ENCODE data around the gene POLR3A. TPM values are rescaled to one million over a fixed set of nuclear protein-coding genes. Genes with fewer than 3 reads are reported as not detected.
A peak's percentile ranks its signal among the peaks of the same experiment; 100 is the strongest.

Gene POLR3A
- total RNA-seq, 2 donors from 2014 or later = 17.5 to 18.7 TPM

DNA sequence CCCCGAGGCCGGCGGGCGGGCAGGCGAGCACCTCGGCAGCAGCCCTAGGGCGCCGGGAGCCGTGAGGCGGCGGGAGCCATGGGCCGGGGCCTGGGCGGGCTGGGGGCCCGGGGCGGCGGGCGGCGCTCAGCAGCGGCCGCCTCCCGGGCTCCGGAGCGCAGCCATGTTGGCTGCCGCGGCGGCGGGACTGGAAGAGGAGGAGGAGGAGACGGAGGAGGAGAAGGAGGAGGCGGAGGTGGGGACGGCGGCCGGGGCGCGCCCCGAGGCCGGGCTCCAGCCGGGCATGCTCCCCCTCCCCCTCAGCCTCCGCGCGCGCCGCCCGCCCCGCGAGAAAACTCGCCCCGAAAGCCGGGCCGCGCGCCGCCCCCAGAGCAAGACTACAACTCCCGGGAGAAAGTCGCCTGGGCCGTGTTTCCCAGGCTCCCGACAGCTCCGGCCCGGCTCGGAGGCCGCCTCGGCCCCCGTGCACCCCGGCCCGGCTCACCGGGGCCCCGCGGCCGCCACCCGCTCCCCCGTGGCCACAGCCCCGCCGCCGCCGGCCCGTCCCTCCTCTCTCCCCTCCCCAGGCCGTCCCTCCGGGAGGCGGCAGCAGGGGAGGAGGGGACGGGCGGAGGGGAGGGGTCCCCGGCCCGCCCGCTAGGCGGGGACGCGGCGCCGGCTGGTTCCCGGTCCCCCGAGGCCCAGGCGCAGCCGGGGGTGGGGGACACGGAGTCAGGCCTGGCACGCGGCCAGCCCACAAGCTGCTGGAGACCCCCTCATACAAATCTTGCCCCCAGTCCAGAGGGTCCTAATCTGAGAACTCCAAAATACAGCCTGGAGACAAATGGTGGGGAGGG lies 102.5 kb downstream of the POLR3A start, which contains the start of gene DLG5:
DLG5 (minus strand) TSS at position 190 of the 836 bp plus-strand sequence. CDS start 235 bp downstream, outside the sequence.
- intact Hi-C loops (cut with DNase I) = loop anchor here (1.0 to 2.0 kb wide), 2 partner anchors 43 to 80 kb away; no protein-coding TSS in a partner anchor
- WGBS = 1% methylated on average over 42 of the region's 95 CpGs
- TF ChIP-seq POLR2AphosphoS5 (IDR thresholded peaks at IDR 0.05) (no peak), POLR2A (IDR thresholded peaks at IDR 0.05) (peak; percentile 43)
- TF ChIP-seq, protein P1, sequence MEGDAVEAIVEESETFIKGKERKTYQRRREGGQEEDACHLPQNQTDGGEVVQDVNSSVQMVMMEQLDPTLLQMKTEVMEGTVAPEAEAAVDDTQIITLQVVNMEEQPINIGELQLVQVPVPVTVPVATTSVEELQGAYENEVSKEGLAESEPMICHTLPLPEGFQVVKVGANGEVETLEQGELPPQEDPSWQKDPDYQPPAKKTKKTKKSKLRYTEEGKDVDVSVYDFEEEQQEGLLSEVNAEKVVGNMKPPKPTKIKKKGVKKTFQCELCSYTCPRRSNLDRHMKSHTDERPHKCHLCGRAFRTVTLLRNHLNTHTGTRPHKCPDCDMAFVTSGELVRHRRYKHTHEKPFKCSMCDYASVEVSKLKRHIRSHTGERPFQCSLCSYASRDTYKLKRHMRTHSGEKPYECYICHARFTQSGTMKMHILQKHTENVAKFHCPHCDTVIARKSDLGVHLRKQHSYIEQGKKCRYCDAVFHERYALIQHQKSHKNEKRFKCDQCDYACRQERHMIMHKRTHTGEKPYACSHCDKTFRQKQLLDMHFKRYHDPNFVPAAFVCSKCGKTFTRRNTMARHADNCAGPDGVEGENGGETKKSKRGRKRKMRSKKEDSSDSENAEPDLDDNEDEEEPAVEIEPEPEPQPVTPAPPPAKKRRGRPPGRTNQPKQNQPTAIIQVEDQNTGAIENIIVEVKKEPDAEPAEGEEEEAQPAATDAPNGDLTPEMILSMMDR (IDR thresholded peaks at IDR 0.05) = peak in 2 of 4 experiments; percentile 33 to 49
- peak within 1 kb of the TSS; percentile 93 to 95 for H3K27ac ChIP-seq
- DNase-seq (ENCODE audit: low spot score) = peak; percentile 76
- H3K4me1 ChIP-seq (replicated peaks) = peaks cover 4% of the 10 kb centered on the region
- no peaks in the 10 kb centered on the region for H3K9me3 ChIP-seq
- H3K4me3 ChIP-seq = peak within 1 kb of the TSS; percentile 58 to 84
- H3K36me3 ChIP-seq = no peaks in the 10 kb centered on the region
- H3K27me3 ChIP-seq (replicated peaks; ENCODE audit: insufficient read depth) = no peaks in the 10 kb centered on the region

- peak; percentile 73 for DNase-seq (ENCODE audit: low spot score)
- Histone ChIP-seq H3K27ac (peak overlapping the region; percentile 93 to 95), H3K4me1 (replicated peaks) (peaks cover 4% of the 10 kb centered on the region), H3K4me3 (peak overlapping the region; percentile 58 to 84), H3K36me3 (no peaks in the 10 kb centered on the region), H3K27me3 (replicated peaks; ENCODE audit: insufficient read depth) (no peaks in the 10 kb centered on the region), H3K9me3 (no peaks in the 10 kb centered on the region)
- intact Hi-C loops (cut with DNase I) = loop anchor here (1.0 to 2.0 kb wide), 2 partner anchors 43 to 79 kb away; no protein-coding TSS in a partner anchor
- WGBS = 1% methylated on average over 60 of the region's 73 CpGs
- TF ChIP-seq, protein P1 (IDR thresholded peaks at IDR 0.05) = peak in 3 of 4 experiments; percentile 2 to 31 (median 10)
- TF ChIP-seq POLR2AphosphoS5 (IDR thresholded peaks at IDR 0.05) (peak; percentile 21), POLR2A (IDR thresholded peaks at IDR 0.05) (peak; percentile 55)
Measured at GRCh38 chr10:77925795-77926565, 103.3 kb downstream of the POLR3A start.

DNA sequence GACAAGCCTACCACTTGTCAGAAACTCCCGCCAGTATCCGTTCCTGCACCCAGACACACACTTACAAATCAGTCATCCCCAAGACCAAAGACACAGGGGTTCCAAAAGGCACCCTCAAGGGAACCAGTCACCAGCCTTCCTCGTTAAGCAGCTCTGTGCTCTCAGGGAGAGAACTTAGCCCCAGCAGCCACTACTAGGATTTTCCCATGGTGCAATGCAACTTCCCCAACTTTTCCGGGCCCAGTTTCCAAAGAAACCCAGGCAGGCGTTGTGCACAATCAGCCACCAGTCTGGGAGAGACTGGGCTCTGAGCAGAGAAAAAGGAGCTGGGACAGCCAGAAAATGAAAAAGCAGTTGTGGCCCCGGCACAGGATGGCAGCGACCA lies 103.9 kb downstream of the POLR3A start:
- WGBS = 5% methylated on average over 7 of the region's 7 CpGs
- H3K4me1 ChIP-seq (replicated peaks) = peaks cover 4% of the 10 kb centered on the region
- H3K27me3 ChIP-seq (replicated peaks; ENCODE audit: insufficient read depth) = no peaks in the 10 kb centered on the region
- H3K4me3 ChIP-seq = peak overlapping the region; percentile 58 to 84
- TF ChIP-seq, protein P1 (IDR thresholded peaks at IDR 0.05) = no peak
- peak; percentile 32 for TF ChIP-seq POLR2AphosphoS5 (IDR thresholded peaks at IDR 0.05)
- DNase-seq (ENCODE audit: low spot score) = peak; percentile 36
- intact Hi-C loops (cut with DNase I) = no loop called here
- no peaks in the 10 kb centered on the region for H3K36me3 ChIP-seq
- peak overlapping the region; percentile 93 to 95 for H3K27ac ChIP-seq
- H3K9me3 ChIP-seq = no peaks in the 10 kb centered on the region

GRCh38 chr10:77922566-77923179 lies 106.6 kb downstream of the POLR3A start:
- H3K36me3 ChIP-seq = no peaks in the 10 kb centered on the region
- H3K27me3 ChIP-seq (replicated peaks; ENCODE audit: insufficient read depth) = no peaks in the 10 kb centered on the region
- TF ChIP-seq POLR2A (IDR thresholded peaks at IDR 0.05) (no peak), POLR2AphosphoS5 (IDR thresholded peaks at IDR 0.05) (no peak)
- TF ChIP-seq, protein P1 (IDR thresholded peaks at IDR 0.05) = no peak
- intact Hi-C loops (cut with DNase I) = no loop called here
- 56% methylated on average over 8 of the region's 8 CpGs for WGBS
- DNase-seq (ENCODE audit: low spot score) = no peak
- peaks cover 4% of the 10 kb centered on the region for H3K4me1 ChIP-seq (replicated peaks)
- no peaks in the 10 kb centered on the region for H3K9me3 ChIP-seq
- no peak overlapping the region for H3K4me3 ChIP-seq
- peak overlapping the region in 1 of 2 donors; percentile 19 for H3K27ac ChIP-seq

All from prostate gland (tissue), 2 donors.